ENCODE data around the gene F10. TPM values are rescaled to one million over a fixed set of nuclear protein-coding genes. Genes with fewer than 3 reads are reported as not detected.

The F10 gene
- total RNA-seq, 1 experiment from 2014 or later, result not detected

- Histone ChIP-seq H3K4me1 (ENCODE audit: insufficient read depth, low read length) (no peaks in the 10 kb centered on the region), H3K4me2 (ENCODE audit: low read length) (no peak overlapping the region), H4K20me1 (ENCODE audit: low read length) (no peaks in the 10 kb centered on the region), H3K9me3 (ENCODE audit: low read length) (no peaks in the 10 kb centered on the region), H3K27ac (ENCODE audit: low read length) (no peak overlapping the region), H3K9me2 (replicated peaks; ENCODE audit: low read length) (no peaks in the 10 kb centered on the region), H3F3A (ENCODE audit: low read length, unreplicated experiment) (no peaks in the 10 kb centered on the region), H3K79me2 (ENCODE audit: low read length) (no peaks in the 10 kb centered on the region), H3K36me3 (ENCODE audit: low read depth, low read length) (no peaks in the 10 kb centered on the region), H3K9ac (ENCODE audit: low read length) (no peak overlapping the region), H3K27me3 (ENCODE audit: low read length) (no peaks in the 10 kb centered on the region), H2AFZ (ENCODE audit: low read length) (no peak overlapping the region), H3K4me3 (ENCODE audit: low read length) (no peak overlapping the region)
- ATAC-seq (no peak), DNase-seq (no peak)
- TF ChIP-seq EZH2phosphoT487 (IDR thresholded peaks at IDR 0.05; ENCODE audit: borderline replicate concordance, low read length) (no peak), CTCF (conservative IDR thresholded peaks at IDR 0.05; ENCODE audit: low read depth, low read length) (no peak), EZH2 (IDR thresholded peaks at IDR 0.05; ENCODE audit: low read length, unreplicated experiment) (no peak)
- no TSS peak for BruUV-seq (replicated peaks)
- intact Hi-C loops (cut with micrococcal nuclease), result no loop called here
- ChIA-PET CTCF (no interaction called here), POLR2A (ENCODE audit: unreplicated experiment) (no interaction called here)
These were observed 2.8 kb upstream of the F10 start for GRCh38 chr13:113119822-113120189.

GRCh38 chr13:113120300-113121182, 2.1 kb upstream of the F10 start:
- H3K9me2 ChIP-seq (replicated peaks; ENCODE audit: low read length), result no peaks in the 10 kb centered on the region
- H3K4me2 ChIP-seq (ENCODE audit: low read length), result no peak overlapping the region
- intact Hi-C loops (cut with micrococcal nuclease), result no loop called here
- no peaks in the 10 kb centered on the region for H3K79me2 ChIP-seq (ENCODE audit: low read length)
- H2AFZ ChIP-seq (ENCODE audit: low read length), result no peak overlapping the region
- H3K27me3 ChIP-seq (ENCODE audit: low read length), result no peaks in the 10 kb centered on the region
- no peak overlapping the region for H3K27ac ChIP-seq (ENCODE audit: low read length)
- H3K36me3 ChIP-seq (ENCODE audit: low read depth, low read length), result no peaks in the 10 kb centered on the region
- DNase-seq (no peak), ATAC-seq (no peak)
- no TSS peak for BruUV-seq (replicated peaks)
- no peak overlapping the region for H3K4me3 ChIP-seq (ENCODE audit: low read length)
- H3K4me1 ChIP-seq (ENCODE audit: insufficient read depth, low read length), result no peaks in the 10 kb centered on the region
- no peaks in the 10 kb centered on the region for H3K9me3 ChIP-seq (ENCODE audit: low read length)
- no peaks in the 10 kb centered on the region for H3F3A ChIP-seq (ENCODE audit: low read length, unreplicated experiment)
- no peak for TF ChIP-seq EZH2phosphoT487 (IDR thresholded peaks at IDR 0.05; ENCODE audit: borderline replicate concordance, low read length)
- CTCF ChIA-PET, result no interaction called here
- POLR2A ChIA-PET (ENCODE audit: unreplicated experiment), result no interaction called here
- no peaks in the 10 kb centered on the region for H4K20me1 ChIP-seq (ENCODE audit: low read length)
- H3K9ac ChIP-seq (ENCODE audit: low read length), result no peak overlapping the region

- Histone ChIP-seq H3K79me2 (ENCODE audit: low read length) (no peaks in the 10 kb centered on the region), H3K27ac (ENCODE audit: low read length) (no peak overlapping the region), H3K9me2 (replicated peaks; ENCODE audit: low read length) (no peaks in the 10 kb centered on the region), H3K9me3 (ENCODE audit: low read length) (no peaks in the 10 kb centered on the region), H3K4me2 (ENCODE audit: low read length) (no peak overlapping the region), H3K4me1 (ENCODE audit: insufficient read depth, low read length) (no peaks in the 10 kb centered on the region), H3K4me3 (ENCODE audit: low read length) (no peak overlapping the region), H3K27me3 (ENCODE audit: low read length) (no peaks in the 10 kb centered on the region), H3K36me3 (ENCODE audit: low read depth, low read length) (no peaks in the 10 kb centered on the region), H3F3A (ENCODE audit: low read length, unreplicated experiment) (no peaks in the 10 kb centered on the region), H4K20me1 (ENCODE audit: low read length) (no peaks in the 10 kb centered on the region), H2AFZ (ENCODE audit: low read length) (no peak overlapping the region), H3K9ac (ENCODE audit: low read length) (no peak overlapping the region)
- DNase-seq, result no peak
- BruUV-seq (replicated peaks), result no TSS peak
- CTCF ChIA-PET, result no interaction called here
- ATAC-seq, result no peak
- POLR2A ChIA-PET (ENCODE audit: unreplicated experiment), result no interaction called here
- intact Hi-C loops (cut with micrococcal nuclease), result no loop called here
- TF ChIP-seq CTCF (conservative IDR thresholded peaks at IDR 0.05; ENCODE audit: low read depth, low read length) (no peak), EZH2 (IDR thresholded peaks at IDR 0.05; ENCODE audit: low read length, unreplicated experiment) (no peak), EZH2phosphoT487 (IDR thresholded peaks at IDR 0.05; ENCODE audit: borderline replicate concordance, low read length) (no peak)
These were observed 1.2 kb upstream of the F10 start for GRCh38 chr13:113121183-113121927.

Data from PC-3 (cell line).